PC-3 (cell line): Measurements from ENCODE around the gene ZNF134. TPM values are rescaled to one million over a fixed set of nuclear protein-coding genes. Genes with fewer than 3 reads are reported as not detected.

Source experiments
- ATAC-seq: fragments of 200-7000 bp; cut with Tn5 transposase; 2 replicates; pipeline ENCODE4 v1.9.1; 2020; ENCODE audit warnings: mild to moderate bottlenecking, moderate library complexity
- BruUV-seq: library from RNA; stranded (reverse); fragments of 400-500 nt; replicated peaks from 2 replicates; lab custom pipeline; 2021; lab: Mats Ljungman, UMichigan
- CTCF ChIA-PET: fragments of 300-600 bp; sonication (Branson Sonifier 250); formaldehyde crosslinking; loops from one replicate; lab custom pipeline; 2022; ENCODE audit warnings: antibody characterized with exemption; lab: Charles Lee
- POLR2A ChIA-PET: fragments of 300-600 bp; sonication (Branson Sonifier 250); formaldehyde crosslinking; loops from one replicate; lab custom pipeline; 2022; ENCODE audit warnings: antibody characterized with exemption; ENCODE audit not compliant: unreplicated experiment; lab: Charles Lee
- DNase-seq: peaks from one replicate; pipeline ENCODE4 v3.0.0-alpha.2; 2015
- H2AFZ ChIP-seq: fragments of 300-600 bp; sonication (generic); 2 replicates; pipeline ENCODE4 v1.6.0; 2016; ENCODE audit warnings: antibody characterized with exemption, low read length
- H3F3A ChIP-seq: fragments of 300-600 bp; sonication (generic); one replicate; pipeline ENCODE4 v1.6.0; 2017; ENCODE audit warnings: antibody characterized with exemption, low read length, control low read depth, mild to moderate bottlenecking; ENCODE audit not compliant: unreplicated experiment
- H3K27ac ChIP-seq: fragments of 300-600 bp; sonication (generic); 2 replicates; pipeline ENCODE4 v1.5.1; 2016; ENCODE audit warnings: mild to moderate bottlenecking, low read length
- H3K27me3 ChIP-seq: fragments of 300-600 bp; sonication (generic); 2 replicates; pipeline ENCODE4 v1.6.1; 2016; ENCODE audit warnings: low read length, mixed read lengths
- H3K36me3 ChIP-seq: fragments of 300-600 bp; sonication (generic); 2 replicates; pipeline ENCODE4 v1.6.1; 2016; ENCODE audit warnings: low read depth, mixed run types, low read length, mixed read lengths
- H3K4me1 ChIP-seq: fragments of 300-600 bp; sonication (generic); 2 replicates; pipeline ENCODE4 v1.5.1; 2016; ENCODE audit warnings: low read length; ENCODE audit not compliant: insufficient read depth
- H3K4me2 ChIP-seq: fragments of 300-600 bp; sonication (generic); 2 replicates; pipeline ENCODE4 v1.6.0; 2016; ENCODE audit warnings: low read length
- H3K4me3 ChIP-seq: fragments of 300-600 bp; sonication (generic); 2 replicates; pipeline ENCODE4 v1.5.1; 2016; ENCODE audit warnings: mild to moderate bottlenecking, low read length, mixed read lengths
- H3K79me2 ChIP-seq: fragments of 300-600 bp; sonication (generic); 2 replicates; pipeline ENCODE4 v1.6.1; 2017; ENCODE audit warnings: low read length, mixed read lengths
- H3K9ac ChIP-seq: fragments of 300-600 bp; sonication (generic); 2 replicates; pipeline ENCODE4 v1.6.0; 2016; ENCODE audit warnings: mild to moderate bottlenecking, low read length
- H3K9me2 ChIP-seq: fragments of 300-600 bp; sonication (generic); replicated peaks from 2 replicates; pipeline ENCODE4 v1.6.1; 2016; ENCODE audit warnings: mixed run types, low read length, mixed read lengths
- H3K9me3 ChIP-seq: fragments of 300-600 bp; sonication (generic); 2 replicates; pipeline ENCODE4 v1.6.1; 2016; ENCODE audit warnings: low read length, mixed read lengths
- H4K20me1 ChIP-seq: fragments of 300-600 bp; sonication (generic); 2 replicates; pipeline ENCODE4 v1.6.1; 2016; ENCODE audit warnings: low read length, mixed read lengths
- EZH2 ChIP-seq: fragments of 300-600 bp; sonication (generic); IDR thresholded peaks from one replicate; pipeline ENCODE4 v1.6.1; 2017; ENCODE audit warnings: antibody characterized with exemption, mild to moderate bottlenecking, low read length; ENCODE audit not compliant: unreplicated experiment
- EZH2phosphoT487 ChIP-seq: fragments of 300-600 bp; sonication (generic); IDR thresholded peaks from 2 replicates; pipeline ENCODE4 v1.6.1; 2018; ENCODE audit warnings: mild to moderate bottlenecking, antibody characterized with exemption, low read length, borderline replicate concordance
- intact Hi-C: fragments of 100-400 bp; cut with micrococcal nuclease; formaldehyde crosslinking; loops from 2 replicates; pipeline ENCODE4 v1.9.0; 2023
- total RNA-seq: library from RNA; depleted of rRNA; stranded (reverse); fragments of >200 nt; gene quantifications from 2 replicates; pipeline ENCODE4 v1.2.3, GENCODE V29; 2014
- TF ChIP-seq, protein P1 (sequence below): fragments of 300-600 bp; sonication (generic); conservative IDR thresholded peaks from 2 replicates; pipeline ENCODE4 v1.5.1; 2017; ENCODE audit warnings: antibody characterized with exemption, low read depth, mild to moderate bottlenecking, low read length

Gene ZNF134
- total RNA-seq, 1 experiment from 2014 or later, result 22.3 TPM

DNA sequence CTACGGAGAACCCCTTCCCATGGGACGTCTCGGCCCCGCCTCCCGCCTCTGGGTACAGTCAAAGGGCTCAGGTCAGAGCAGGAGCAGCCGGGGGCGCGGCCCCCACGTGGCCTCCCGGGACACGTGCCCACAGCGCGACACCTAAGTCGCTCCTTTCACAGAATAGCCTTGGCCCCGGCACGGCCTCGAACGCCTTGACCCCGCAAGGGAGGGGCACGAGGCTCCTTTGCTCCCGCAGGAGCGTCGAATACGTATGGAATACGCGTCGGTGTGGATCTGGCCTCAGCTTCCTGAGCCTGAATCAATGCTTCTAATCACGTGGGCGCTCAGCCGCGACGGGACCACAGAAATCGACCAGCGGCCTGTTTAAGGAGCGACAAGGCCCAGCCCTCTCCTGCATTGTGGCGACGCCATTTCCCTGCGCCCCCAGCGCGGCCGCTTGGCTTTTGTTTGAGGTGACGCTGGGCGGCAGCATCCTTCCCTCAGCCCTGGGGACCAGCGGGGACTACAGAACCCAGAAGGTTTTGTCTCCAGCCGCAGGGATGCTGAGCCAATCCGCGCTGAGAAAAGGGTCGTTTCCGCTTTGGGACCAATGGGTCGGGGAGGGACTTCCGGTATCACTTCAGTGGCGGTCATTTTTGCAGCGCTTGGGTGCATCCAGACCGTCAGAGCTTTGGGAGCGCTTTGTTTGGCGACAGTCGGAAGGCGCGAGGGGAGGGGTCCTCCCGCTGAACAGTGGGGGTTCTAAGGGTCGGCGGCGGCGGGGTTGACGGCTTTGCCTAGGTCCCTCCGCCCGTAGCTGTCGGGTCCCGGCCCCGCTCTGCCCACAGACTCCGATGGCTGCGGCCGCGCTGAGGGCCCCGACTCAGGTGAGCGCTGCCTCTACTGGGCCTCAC lies 30.3 kb upstream of the ZNF134 start, which contains the start of gene ZIK1:
Gene ZIK1 (plus strand): TSS at position 625 of the 896 bp plus-strand sequence. CDS start 212 bp downstream, at position 837.
- no peak for ATAC-seq
- H4K20me1 ChIP-seq, result no peaks in the 10 kb centered on the region
- BruUV-seq, result no TSS peak
- no peaks in the 10 kb centered on the region for H3K36me3 ChIP-seq
- H3K79me2 ChIP-seq, result no peaks in the 10 kb centered on the region
- no peak for DNase-seq
- no peak within 1 kb of the TSS for H3K4me2 ChIP-seq
- H3K9me2 ChIP-seq, result no peaks in the 10 kb centered on the region
- H3K4me3 ChIP-seq, result no peak within 1 kb of the TSS
- no peaks in the 10 kb centered on the region for H3K4me1 ChIP-seq
- POLR2A ChIA-PET, result no interaction called here
- H2AFZ ChIP-seq, result no peak within 1 kb of the TSS
- no peaks in the 10 kb centered on the region for H3F3A ChIP-seq
- intact Hi-C loops, result no loop called here
- no peaks in the 10 kb centered on the region for H3K27me3 ChIP-seq
- TF ChIP-seq, protein P1, sequence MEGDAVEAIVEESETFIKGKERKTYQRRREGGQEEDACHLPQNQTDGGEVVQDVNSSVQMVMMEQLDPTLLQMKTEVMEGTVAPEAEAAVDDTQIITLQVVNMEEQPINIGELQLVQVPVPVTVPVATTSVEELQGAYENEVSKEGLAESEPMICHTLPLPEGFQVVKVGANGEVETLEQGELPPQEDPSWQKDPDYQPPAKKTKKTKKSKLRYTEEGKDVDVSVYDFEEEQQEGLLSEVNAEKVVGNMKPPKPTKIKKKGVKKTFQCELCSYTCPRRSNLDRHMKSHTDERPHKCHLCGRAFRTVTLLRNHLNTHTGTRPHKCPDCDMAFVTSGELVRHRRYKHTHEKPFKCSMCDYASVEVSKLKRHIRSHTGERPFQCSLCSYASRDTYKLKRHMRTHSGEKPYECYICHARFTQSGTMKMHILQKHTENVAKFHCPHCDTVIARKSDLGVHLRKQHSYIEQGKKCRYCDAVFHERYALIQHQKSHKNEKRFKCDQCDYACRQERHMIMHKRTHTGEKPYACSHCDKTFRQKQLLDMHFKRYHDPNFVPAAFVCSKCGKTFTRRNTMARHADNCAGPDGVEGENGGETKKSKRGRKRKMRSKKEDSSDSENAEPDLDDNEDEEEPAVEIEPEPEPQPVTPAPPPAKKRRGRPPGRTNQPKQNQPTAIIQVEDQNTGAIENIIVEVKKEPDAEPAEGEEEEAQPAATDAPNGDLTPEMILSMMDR, result no peak
- TF ChIP-seq EZH2phosphoT487 (no peak), EZH2 (no peak)
- peaks cover 35% of the 10 kb centered on the region for H3K9me3 ChIP-seq
- no peak within 1 kb of the TSS for H3K27ac ChIP-seq
- no peak within 1 kb of the TSS for H3K9ac ChIP-seq
- CTCF ChIA-PET, result no interaction called here

DNA sequence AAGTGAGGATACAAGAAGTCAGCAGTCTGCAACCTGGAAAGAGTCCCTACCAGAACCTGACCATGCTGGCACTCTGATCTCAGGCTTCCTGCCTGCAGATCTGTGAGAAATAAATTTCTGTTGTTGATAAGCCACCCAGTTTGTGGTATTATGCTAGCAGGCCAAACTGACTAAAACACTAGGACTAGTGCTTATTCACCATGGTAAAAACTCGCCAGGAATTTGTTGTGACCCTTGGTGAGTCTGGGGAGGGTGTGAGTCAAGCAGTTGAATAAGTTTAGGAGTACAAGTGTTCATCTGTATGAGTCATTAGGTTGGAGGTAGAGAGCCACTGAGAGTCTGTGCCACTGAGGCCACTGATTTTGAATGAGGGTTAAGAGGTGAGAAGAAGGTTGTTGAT lies 26.5 kb upstream of the ZNF134 start:
- H3F3A ChIP-seq, result no peaks in the 10 kb centered on the region
- no peak overlapping the region for H2AFZ ChIP-seq
- H3K9me3 ChIP-seq, result peaks cover 42% of the 10 kb centered on the region
- ATAC-seq (no peak), DNase-seq (peak; percentile 61)
- no peak overlapping the region for H3K4me3 ChIP-seq
- H3K9ac ChIP-seq, result no peak overlapping the region
- no peaks in the 10 kb centered on the region for H3K36me3 ChIP-seq
- H3K9me2 ChIP-seq, result no peaks in the 10 kb centered on the region
- no peaks in the 10 kb centered on the region for H4K20me1 ChIP-seq
- no TSS peak for BruUV-seq
- no peak overlapping the region for H3K27ac ChIP-seq
- TF ChIP-seq, protein P1, result no peak
- TF ChIP-seq EZH2phosphoT487 (no peak), EZH2 (no peak)
- H3K27me3 ChIP-seq, result no peaks in the 10 kb centered on the region
- POLR2A ChIA-PET, result no interaction called here
- no peak overlapping the region for H3K4me2 ChIP-seq
- intact Hi-C loops, result no loop called here
- H3K4me1 ChIP-seq, result no peaks in the 10 kb centered on the region
- CTCF ChIA-PET, result no interaction called here
- no peaks in the 10 kb centered on the region for H3K79me2 ChIP-seq

DNA sequence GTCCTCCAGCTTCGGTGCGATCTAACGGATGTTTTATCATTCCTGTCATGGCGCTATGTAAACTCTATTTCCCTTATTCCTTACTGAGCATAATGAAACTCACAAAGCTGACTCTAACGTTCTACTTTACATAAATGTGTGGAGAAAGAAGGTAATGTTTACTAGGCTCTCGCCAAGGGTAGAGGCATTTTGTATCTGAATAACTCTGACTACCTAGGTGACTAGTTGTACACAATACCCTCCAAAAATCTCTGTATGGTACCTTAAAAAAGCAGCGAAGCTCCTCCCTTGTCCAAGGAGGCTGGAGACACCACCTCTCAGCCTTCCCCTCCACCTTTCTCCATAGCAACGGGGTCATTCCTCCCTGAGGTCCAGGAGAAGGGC lies 14.7 kb upstream of the ZNF134 start:
- no peak for TF ChIP-seq EZH2
- TF ChIP-seq, protein P1, result no peak
- no peak for TF ChIP-seq EZH2phosphoT487
- Histone ChIP-seq H3K9me2 (no peaks in the 10 kb centered on the region), H3K9ac (no peak overlapping the region), H3K27me3 (no peaks in the 10 kb centered on the region), H3F3A (no peaks in the 10 kb centered on the region), H2AFZ (peak overlapping the region; percentile 85), H3K4me2 (peak overlapping the region; percentile 84), H3K4me3 (peak overlapping the region; percentile 84), H3K4me1 (peaks cover 7% of the 10 kb centered on the region; the same call in 1 of the 2 replicates), H3K79me2 (peaks cover 19% of the 10 kb centered on the region), H3K9me3 (peaks cover 29% of the 10 kb centered on the region), H3K36me3 (peaks cover 31% of the 10 kb centered on the region), H3K27ac (no peak overlapping the region), H4K20me1 (no peaks in the 10 kb centered on the region)
- BruUV-seq, result no TSS peak
- intact Hi-C loops, result loop anchor here (1.0 kb wide), 1 partner anchor 20 kb away; no protein-coding TSS in a partner anchor
- DNase-seq (no peak), ATAC-seq (no peak; the same call in 1 of the 2 replicates)
- CTCF ChIA-PET, result no interaction called here
- POLR2A ChIA-PET, result no interaction called here
